ENCODE data around the gene CALCOCO2.

- TF ChIP-seq ZNF274 (IDR thresholded peaks at IDR 0.05; ENCODE audit: low read depth, low read length), result no peak
- no peak for TF ChIP-seq SUZ12 (IDR thresholded peaks at IDR 0.05; ENCODE audit: extremely low read depth, insufficient read depth, insufficient read length)
- no peak for TF ChIP-seq YY1 (IDR thresholded peaks at IDR 0.05; ENCODE audit: insufficient read depth, insufficient read length)
These were observed 5.1 kb upstream of the CALCOCO2 start for GRCh38 chr17:48825446-48826381.
